Esophagus muscularis mucosa (tissue), 4 donors: ENCODE results near the gene CTXN2. TPM values are rescaled to one million over a fixed set of nuclear protein-coding genes. Genes with fewer than 3 reads are reported as not detected.

Experiments
- DNase-seq: peaks from one replicate; pipeline ENCODE4 v3.0.0-alpha.2; 2017; ENCODE audit errors: extremely low spot score
- H3K27ac ChIP-seq, 4 donors: fragments of 200-600 bp; sonication (generic); replicated peaks in 1 of 4; 1 replicate in 3 of 4; 2 replicates in 1 of 4; pipeline ENCODE4 v1.5.1; 2016 to 2019; ENCODE audit warnings: mild to moderate bottlenecking in 1 of 4
- H3K27me3 ChIP-seq, 4 donors: fragments of 200-600 bp; sonication (generic); one replicate each; pipeline versions ENCODE4 v1.5.1 to v1.6.0; 2016 to 2019
- H3K36me3 ChIP-seq, 4 donors: fragments of 200-600 bp; sonication (generic); one replicate each; pipeline ENCODE4 v1.5.1; 2016 to 2019
- H3K4me1 ChIP-seq, 4 donors: fragments of 200-600 bp; sonication (generic); one replicate each; pipeline ENCODE4 v1.5.1; 2016 to 2019
- H3K4me3 ChIP-seq, 4 donors: fragments of 200-600 bp; sonication (generic); 1 replicate in 2 of 4; 2 replicates in 2 of 4; pipeline ENCODE4 v1.5.1; 2016 to 2019; ENCODE audit warnings: mild to moderate bottlenecking in 4 of 4, moderate library complexity in 1 of 4
- H3K9me3 ChIP-seq, 4 donors: fragments of 200-600 bp; sonication (generic); 1 replicate in 3 of 4; 2 replicates in 1 of 4; pipeline ENCODE4 v1.5.1; 2016 to 2019
- CTCF ChIP-seq, 3 experiments: fragments of 200-600 bp in 2 of 3; fragments of 450-650 bp in 1 of 3; sonication (generic) in 2 of 3; IDR thresholded peaks; one replicate each; pipeline ENCODE4 v1.5.1; 2017 to 2019; ENCODE audit warnings: antibody characterized with exemption in 3 of 3, mild to moderate bottlenecking in 2 of 3, moderate library complexity in 1 of 3
- EP300 ChIP-seq: sonication (generic); formaldehyde crosslinking; IDR thresholded peaks from one replicate; pipeline ENCODE4 v1.6.1; 2017; ENCODE audit warnings: antibody characterized with exemption
- POLR2A ChIP-seq: fragments of 450-650 bp; IDR thresholded peaks from one replicate; pipeline ENCODE4 v1.6.1; 2017; ENCODE audit warnings: antibody characterized with exemption, moderate library complexity, mild to moderate bottlenecking, low read depth
- POLR2AphosphoS5 ChIP-seq, 2 donors: sonication (generic); formaldehyde crosslinking; IDR thresholded peaks; one replicate each; pipeline ENCODE4 v1.6.1; 2017; ENCODE audit warnings: antibody characterized with exemption in 2 of 2
- WGBS: methylation state at CpG from one replicate; pipeline ENCODE4 v1.1.5; 2018; 5-methylcytosine and 5-hydroxymethylcytosine counted together
- intact Hi-C: fragments of 100-400 bp; cut with DNase I; formaldehyde crosslinking; loops from one replicate; pipeline ENCODE4 v1.15.1; 2023
- total RNA-seq, 4 donors: library from RNA; depleted of rRNA; stranded (reverse); fragments of >200 nt; gene quantifications; one replicate each; pipeline versions ENCODE4 v1.1.0 to v1.2.1, GENCODE V29; 2016

CTXN2 gene
- total RNA-seq, 4 donors from 2014 or later, result 0.11 TPM; not detected in 3

GRCh38 chr15:48176112-48176511 lies 15.4 kb upstream of the CTXN2 start:
- Histone ChIP-seq H3K9me3 (no peaks in the 10 kb centered on the region), H3K4me3 (peak overlapping the region in 1 of 4 donors; percentile 62), H3K27me3 (peaks cover 0 to 2% (median 0%) of the 10 kb centered on the region in 4 donors), H3K4me1 (peaks cover 0 to 25% (median 14%) of the 10 kb centered on the region in 4 donors), H3K27ac (peak overlapping the region in 3 of 4 donors; percentile 87 to 96 (median 92)), H3K36me3 (no peaks in the 10 kb centered on the region)
- 71% methylated on average over 4 of the region's 4 CpGs for WGBS
- intact Hi-C loops, result no loop called here
- DNase-seq, result no peak
- TF ChIP-seq POLR2A, result no peak
- no peak for TF ChIP-seq CTCF (IDR thresholded peaks at IDR 0.05)
- no peak for TF ChIP-seq EP300
- TF ChIP-seq POLR2AphosphoS5 (IDR thresholded peaks at IDR 0.05), result no peak

- Histone ChIP-seq H3K9me3 (no peaks in the 10 kb centered on the region), H3K36me3 (no peaks in the 10 kb centered on the region), H3K4me1 (peaks cover 0 to 25% (median 14%) of the 10 kb centered on the region in 4 donors), H3K27ac (peak overlapping the region; percentile 84 to 96 (median 90)), H3K27me3 (peaks cover 0 to 4% (median 0%) of the 10 kb centered on the region in 4 donors), H3K4me3 (peak overlapping the region; percentile 62 to 87 (median 76))
- 73% methylated on average over 2 of the region's 2 CpGs for WGBS
- intact Hi-C loops, result no loop called here
- TF ChIP-seq CTCF (IDR thresholded peaks at IDR 0.05), result no peak
- no peak for TF ChIP-seq POLR2AphosphoS5 (IDR thresholded peaks at IDR 0.05)
- no peak for TF ChIP-seq EP300
- no peak for TF ChIP-seq POLR2A
- DNase-seq, result no peak
Observed at GRCh38 chr15:48176957-48177356, 14.5 kb upstream of the CTXN2 start.

GRCh38 chr15:48177383-48177765 lies 14.1 kb upstream of the CTXN2 start:
- WGBS, result 1% methylated on average over 10 of the region's 10 CpGs
- Histone ChIP-seq H3K9me3 (no peaks in the 10 kb centered on the region), H3K4me3 (peak overlapping the region; percentile 62 to 87 (median 76)), H3K36me3 (no peaks in the 10 kb centered on the region), H3K4me1 (peaks cover 0 to 25% (median 14%) of the 10 kb centered on the region in 4 donors), H3K27me3 (peaks cover 0 to 4% (median 0%) of the 10 kb centered on the region in 4 donors), H3K27ac (peak overlapping the region; percentile 84 to 96 (median 90))
- no peak for TF ChIP-seq POLR2A
- no peak for TF ChIP-seq CTCF (IDR thresholded peaks at IDR 0.05)
- TF ChIP-seq EP300, result no peak
- no peak for TF ChIP-seq POLR2AphosphoS5 (IDR thresholded peaks at IDR 0.05)
- no peak for DNase-seq
- intact Hi-C loops, result no loop called here

GRCh38 chr15:48177766-48178647 lies 13.5 kb upstream of the CTXN2 start, which contains the start of gene MYEF2:
Gene MYEF2, minus strand, starts transcription at chr15:48178295. Its CDS starts 58 bp downstream, at chr15:48178237.
- Histone ChIP-seq H3K9me3 (no peaks in the 10 kb centered on the region), H3K27ac (peak within 1 kb of the TSS; percentile 84 to 96 (median 90)), H3K27me3 (peaks cover 0 to 4% (median 0%) of the 10 kb centered on the region in 4 donors), H3K36me3 (no peaks in the 10 kb centered on the region), H3K4me3 (peak within 1 kb of the TSS; percentile 62 to 87 (median 76)), H3K4me1 (peaks cover 0 to 25% (median 14%) of the 10 kb centered on the region in 4 donors)
- 16% methylated on average over 8 of the region's 71 CpGs for WGBS
- intact Hi-C loops, result no loop called here
- no peak for DNase-seq
- TF ChIP-seq POLR2AphosphoS5 (IDR thresholded peaks at IDR 0.05) (peak; percentile 61 to 66), CTCF (IDR thresholded peaks at IDR 0.05) (peak in 1 of 3 experiments; percentile 24), EP300 (no peak)
